Fibroblast of upper back skin (primary cell): ENCODE data around the gene TRAF5.
A peak's percentile ranks its signal among the peaks of the same experiment; 100 is the strongest.
"Not testable (repeated sequence)": the region's sequence is repeated elsewhere in the genome, so short reads cannot be mapped to it uniquely, and the experiment has no call there.

Experiments used
- DNase-seq: peaks from one replicate; pipeline ENCODE4 v3.0.0-alpha.2; 2013

TRAF5 gene

GRCh38 chr1:211347077-211347844 lies 20.6 kb downstream of the TRAF5 start:
- no peak for DNase-seq

GRCh38 chr1:211348547-211348946 lies 21.9 kb downstream of the TRAF5 start:
- no peak for DNase-seq

GRCh38 chr1:211349741-211350140 lies 23.1 kb downstream of the TRAF5 start:
- no peak for DNase-seq

- DNase-seq = not testable (repeated sequence)
Observed at GRCh38 chr1:211352055-211352454, 25.4 kb downstream of the TRAF5 start.

GRCh38 chr1:211352465-211352864 lies 25.8 kb downstream of the TRAF5 start:
- no peak for DNase-seq

GRCh38 chr1:211352985-211353515 lies 26.4 kb downstream of the TRAF5 start:
- no peak for DNase-seq

- no peak for DNase-seq
Observed at GRCh38 chr1:211353562-211354212, 27.1 kb downstream of the TRAF5 start.

GRCh38 chr1:211355873-211356272 lies 29.2 kb downstream of the TRAF5 start:
- DNase-seq = no peak

GRCh38 chr1:211356723-211357407 lies 30.2 kb downstream of the TRAF5 start:
- DNase-seq = peak; percentile 37

GRCh38 chr1:211358685-211359084 lies 32.1 kb downstream of the TRAF5 start:
- no peak for DNase-seq

- DNase-seq = no peak
Observed at GRCh38 chr1:211359876-211360275, 33.2 kb downstream of the TRAF5 start.

GRCh38 chr1:211361202-211361601 lies 34.6 kb downstream of the TRAF5 start:
- DNase-seq = no peak

- no peak for DNase-seq
Observed at GRCh38 chr1:211369640-211370039, 43.0 kb downstream of the TRAF5 start.

GRCh38 chr1:211370669-211371068 lies 44.0 kb downstream of the TRAF5 start:
- no peak for DNase-seq

GRCh38 chr1:211371406-211372105 lies 44.9 kb downstream of the TRAF5 start:
- DNase-seq = peak; percentile 56

GRCh38 chr1:211372463-211372862 lies 45.8 kb downstream of the TRAF5 start:
- DNase-seq = no peak

GRCh38 chr1:211375146-211375818 lies 48.6 kb downstream of the TRAF5 start:
- DNase-seq = no peak

- DNase-seq = no peak
Observed at GRCh38 chr1:211375949-211376348, 49.3 kb downstream of the TRAF5 start.

- peak; percentile 18 for DNase-seq
Observed at GRCh38 chr1:211376807-211377470, 50.3 kb downstream of the TRAF5 start.

GRCh38 chr1:211377539-211378450 lies 51.2 kb downstream of the TRAF5 start:
- no peak for DNase-seq

- DNase-seq = peak; percentile 62
Observed at GRCh38 chr1:211378844-211379243, 52.2 kb downstream of the TRAF5 start.
